GM12878 (cell line): ENCODE data around the gene KDM6A. TPM values are rescaled to one million over a fixed set of nuclear protein-coding genes. Genes with fewer than 3 reads are reported as not detected.

Source experiments
- ATAC-seq: fragments of 200-7000 bp; cut with Tn5 transposase; 3 replicates; pipeline ENCODE4 v1.9.1; 2020; ENCODE audit warnings: mild to moderate bottlenecking, moderate library complexity
- BruUV-seq: library from RNA; stranded (reverse); fragments of 400-500 nt; replicated peaks from 2 replicates; lab custom pipeline; 2021; lab: Mats Ljungman, UMichigan
- CTCF ChIA-PET: fragments of 300-600 bp; sonication (Branson Sonifier 250); formaldehyde crosslinking; extraction: SDS; loops from one replicate; lab custom pipeline; 2021; ENCODE audit warnings: inconsistent platforms; lab: Yijun Ruan, JAX
- POLR2A ChIA-PET: fragments of 350-600 bp; formaldehyde crosslinking; extraction: SDS; loops from one replicate; lab custom pipeline; 2021; ENCODE audit warnings: inconsistent platforms; lab: Charles Lee
- RAD21 ChIA-PET: fragments of 300-600 bp; sonication (Branson Sonifier 250); formaldehyde crosslinking; loops from one replicate; lab custom pipeline; 2023; ENCODE audit warnings: antibody characterized with exemption; ENCODE audit not compliant: unreplicated experiment; lab: Charles Lee
- SMC1A ChIA-PET: fragments of 300-600 bp; sonication (Branson Sonifier 250); formaldehyde crosslinking; loops from one replicate; lab custom pipeline; 2023; ENCODE audit not compliant: unreplicated experiment, uncharacterized antibody; lab: Charles Lee
- DNase-seq: peaks from one replicate; pipeline ENCODE4 v3.0.0-alpha.2; 2011; ENCODE audit warnings: low read depth, low spot score
- FAIRE-seq: peaks from 3 replicates; lab custom pipeline; 2011; peaks lifted over from hg19 to GRCh38; lab: Jason Lieb, UNC
- H2AFZ ChIP-seq: 2 replicates; pipeline ENCODE4 v1.6.0; 2011; ENCODE audit warnings: low read depth, low read length, control low read depth; ENCODE audit not compliant: control insufficient read depth
- H3K27ac ChIP-seq: 2 replicates; pipeline ENCODE4 v1.5.1; 2011; ENCODE audit warnings: control low read depth; ENCODE audit not compliant: control insufficient read depth, insufficient read depth
- H3K27me3 ChIP-seq, 2 experiments: replicated peaks in 1 of 2; 2 replicates each; pipeline versions ENCODE4 v1.6.0 to v1.6.1; 2011; ENCODE audit warnings: low read length in 1 of 2; ENCODE audit not compliant: control insufficient read depth in 2 of 2, insufficient read depth in 2 of 2
- H3K36me3 ChIP-seq, 2 experiments: 2 replicates each; pipeline ENCODE4 v1.5.1; 2011; ENCODE audit warnings: low read length in 1 of 2; ENCODE audit not compliant: control insufficient read depth in 2 of 2, insufficient read depth in 2 of 2
- H3K4me1 ChIP-seq: 2 replicates; pipeline ENCODE4 v1.6.1; 2011; ENCODE audit warnings: mild to moderate bottlenecking, low read length, moderate library complexity, mixed read lengths; ENCODE audit not compliant: control insufficient read depth, insufficient read depth
- H3K4me2 ChIP-seq: 2 replicates; pipeline ENCODE4 v1.6.0; 2011; ENCODE audit warnings: control low read depth; ENCODE audit not compliant: control insufficient read depth, insufficient read depth
- H3K4me3 ChIP-seq: fragments of 200-600 bp; sonication (generic); 2 replicates; pipeline ENCODE4 v1.5.1; 2016
- H3K79me2 ChIP-seq: 2 replicates; pipeline ENCODE4 v1.6.0; 2011; ENCODE audit warnings: low read length; ENCODE audit not compliant: control insufficient read depth, insufficient read depth
- H3K9ac ChIP-seq: 2 replicates; pipeline ENCODE4 v1.8.0; 2011; ENCODE audit warnings: low read length, control low read depth, mixed read lengths; ENCODE audit not compliant: control insufficient read depth, insufficient read depth
- H3K9me3 ChIP-seq: replicated peaks from 3 replicates; pipeline ENCODE4 v1.5.1; 2011; ENCODE audit warnings: mild to moderate bottlenecking, low read length; ENCODE audit not compliant: control insufficient read depth, insufficient read depth
- H4K20me1 ChIP-seq: 2 replicates; pipeline ENCODE4 v1.6.0; 2011; ENCODE audit not compliant: control insufficient read depth, insufficient read depth
- EED ChIP-seq: sonication (generic); IDR thresholded peaks from 2 replicates; pipeline ENCODE4 v1.6.1; 2016; ENCODE audit warnings: antibody characterized with exemption, low read depth
- EGR1 ChIP-seq, 2 experiments: IDR thresholded peaks; 1 replicate in 1 of 2; 2 replicates in 1 of 2; pipeline ENCODE4 v1.6.1; 2011 to 2012; ENCODE audit warnings: low read depth in 2 of 2, low read length in 2 of 2, borderline replicate concordance in 1 of 2, mild to moderate bottlenecking in 1 of 2, moderate library complexity in 1 of 2
- KAT2A ChIP-seq: conservative IDR thresholded peaks from 2 replicates; pipeline ENCODE4 v1.6.1; 2011; ENCODE audit warnings: low read depth, low read length; ENCODE audit not compliant: control insufficient read depth
- MEF2B ChIP-seq: fragments of 450-650 bp; IDR thresholded peaks from 2 replicates; pipeline ENCODE4 v1.6.1; 2018; ENCODE audit warnings: mild to moderate bottlenecking, moderate library complexity; ENCODE audit not compliant: partially characterized antibody, poor library complexity, severe bottlenecking
- MTA2 ChIP-seq: fragments of 450-650 bp; IDR thresholded peaks from 2 replicates; pipeline ENCODE4 v1.6.1; 2016; ENCODE audit warnings: low read depth, mild to moderate bottlenecking, moderate library complexity
- NFYB ChIP-seq: IDR thresholded peaks from 2 replicates; pipeline ENCODE4 v1.6.1; 2011; ENCODE audit warnings: low read depth, mild to moderate bottlenecking, low read length, improper control_type of control experiment, moderate library complexity; ENCODE audit not compliant: insufficient read depth
- POLR2A ChIP-seq: IDR thresholded peaks from 2 replicates; pipeline ENCODE4 v1.6.1; 2011; ENCODE audit warnings: low read depth, mild to moderate bottlenecking, low read length
- RB1 ChIP-seq: fragments of 450-650 bp; formaldehyde crosslinking; IDR thresholded peaks from 2 replicates; pipeline ENCODE4 v1.6.1; 2017; ENCODE audit warnings: mild to moderate bottlenecking, borderline replicate concordance
- RFX5 ChIP-seq: IDR thresholded peaks from 2 replicates; pipeline ENCODE4 v1.6.1; 2011; ENCODE audit warnings: low read depth, low read length, improper control_type of control experiment
- SMARCA5 ChIP-seq: fragments of 450-650 bp; IDR thresholded peaks from 2 replicates; pipeline ENCODE4 v1.6.1; 2017; ENCODE audit warnings: mild to moderate bottlenecking
- SUPT20H ChIP-seq: IDR thresholded peaks from 2 replicates; pipeline ENCODE4 v1.6.1; 2011; ENCODE audit warnings: low read depth, mild to moderate bottlenecking, low read length, moderate library complexity, borderline replicate concordance; ENCODE audit not compliant: control insufficient read depth
- WRNIP1 ChIP-seq: IDR thresholded peaks from 2 replicates; pipeline ENCODE4 v1.6.1; 2011; ENCODE audit warnings: low read depth, low read length, improper control_type of control experiment, borderline replicate concordance
- WGBS: methylation state at CpG from one replicate; pipeline ENCODE4 v1.1.6; 2016; ENCODE audit warnings: low lambda C conversion rate; ENCODE audit not compliant: insufficient replicate concordance, insufficient coverage; ENCODE audit errors: missing lambda C conversion rate; 5-methylcytosine and 5-hydroxymethylcytosine counted together
- in situ Hi-C: fragments of 300-500 bp; cut with MboI; formaldehyde crosslinking; loops from 9 replicates; pipeline ENCODE4 v1.14.3; 2018; ENCODE audit warnings: mixed read lengths
- intact Hi-C: fragments of 100-400 bp; cut with micrococcal nuclease; formaldehyde crosslinking; loops from one replicate; pipeline ENCODE4 v1.14.2; 2022; ENCODE audit not compliant: unreplicated experiment
- polyA plus RNA-seq, 11 experiments: library from polyadenylated mRNA; depleted of rRNA in 4 of 11; unstranded in 6 of 11; stranded (reverse) in 5 of 11; fragments of >200 nt; fragmentation: Nextera tagmentation in 4 of 11; fragmentation: Illumina TruSeq in 1 of 11; extraction: Ambion mirVana in 4 of 11; extraction: Trizol in 1 of 11; gene quantifications; 1 replicate in 1 of 11; 2 replicates in 10 of 11; pipeline versions ENCODE4 v1.2.1 to v1.2.3, GENCODE V29; 2011 to 2016; ENCODE audit warnings: inconsistent platforms in 2 of 11, missing spikeins in 2 of 11, low read depth in 1 of 11
- total RNA-seq, 4 experiments: library from RNA; depleted of rRNA in 3 of 4; stranded (reverse); fragments of >200 nt in 3 of 4; fragmentation: Illumina TruSeq in 1 of 4; extraction: Trizol in 1 of 4; gene quantifications; 2 replicates each; pipeline versions ENCODE4 v1.2.1 to v1.2.3, GENCODE V29; 2013 to 2021
- TF ChIP-seq, protein P1 (sequence below): fragments of 450-650 bp; IDR thresholded peaks from 2 replicates; pipeline ENCODE4 v1.6.1; 2017; ENCODE audit warnings: mild to moderate bottlenecking, moderate library complexity
- TF ChIP-seq, protein P2 (sequence below): fragments of 450-650 bp; IDR thresholded peaks from 2 replicates; pipeline ENCODE4 v1.6.1; 2017; ENCODE audit warnings: low read depth, mild to moderate bottlenecking, moderate library complexity
- TF ChIP-seq, protein P3 (sequence below): IDR thresholded peaks from 2 replicates; pipeline ENCODE4 v1.6.1; 2011; ENCODE audit warnings: low read depth, mild to moderate bottlenecking, low read length, moderate library complexity, borderline replicate concordance; ENCODE audit errors: extremely low read depth
- TF ChIP-seq, protein P4 (sequence below): IDR thresholded peaks from 2 replicates; pipeline ENCODE4 v1.6.1; 2012; ENCODE audit warnings: low read depth, low read length, improper control_type of control experiment

Gene KDM6A
- total and polyA plus RNA-seq, 10 of the 15 experiments (the other 5 are each of a cell fraction or from before 2014, with no cell fraction given), result 7.9 to 29.0 (median 20.4) TPM

DNA sequence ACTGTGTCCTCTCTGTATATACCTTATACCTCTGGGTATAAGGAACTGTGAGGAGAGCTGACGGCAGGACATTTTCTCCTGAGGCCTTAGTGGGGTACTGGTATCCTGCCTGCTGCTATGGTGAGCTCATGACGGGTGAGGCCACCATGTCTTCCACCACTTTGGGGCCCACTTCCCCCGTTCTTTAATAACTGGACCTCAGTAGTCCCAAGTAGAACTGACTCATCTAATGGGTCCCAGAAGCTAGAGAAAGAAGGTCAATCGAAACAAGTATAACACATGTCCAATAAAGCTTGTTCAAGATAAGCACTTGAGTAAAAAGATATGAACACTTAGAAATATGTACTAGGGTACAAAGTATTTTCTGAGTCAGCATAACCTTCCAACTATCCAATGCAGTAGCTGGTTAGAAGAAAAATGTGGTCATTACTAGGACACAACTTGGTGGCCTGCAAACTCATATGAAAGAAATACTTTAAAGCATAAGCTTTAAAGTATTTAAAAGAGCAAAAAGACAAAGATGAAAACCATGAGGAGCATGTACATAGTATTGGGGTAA is 256.0 kb downstream of the KDM6A start (continued):
- TF ChIP-seq, protein P1, sequence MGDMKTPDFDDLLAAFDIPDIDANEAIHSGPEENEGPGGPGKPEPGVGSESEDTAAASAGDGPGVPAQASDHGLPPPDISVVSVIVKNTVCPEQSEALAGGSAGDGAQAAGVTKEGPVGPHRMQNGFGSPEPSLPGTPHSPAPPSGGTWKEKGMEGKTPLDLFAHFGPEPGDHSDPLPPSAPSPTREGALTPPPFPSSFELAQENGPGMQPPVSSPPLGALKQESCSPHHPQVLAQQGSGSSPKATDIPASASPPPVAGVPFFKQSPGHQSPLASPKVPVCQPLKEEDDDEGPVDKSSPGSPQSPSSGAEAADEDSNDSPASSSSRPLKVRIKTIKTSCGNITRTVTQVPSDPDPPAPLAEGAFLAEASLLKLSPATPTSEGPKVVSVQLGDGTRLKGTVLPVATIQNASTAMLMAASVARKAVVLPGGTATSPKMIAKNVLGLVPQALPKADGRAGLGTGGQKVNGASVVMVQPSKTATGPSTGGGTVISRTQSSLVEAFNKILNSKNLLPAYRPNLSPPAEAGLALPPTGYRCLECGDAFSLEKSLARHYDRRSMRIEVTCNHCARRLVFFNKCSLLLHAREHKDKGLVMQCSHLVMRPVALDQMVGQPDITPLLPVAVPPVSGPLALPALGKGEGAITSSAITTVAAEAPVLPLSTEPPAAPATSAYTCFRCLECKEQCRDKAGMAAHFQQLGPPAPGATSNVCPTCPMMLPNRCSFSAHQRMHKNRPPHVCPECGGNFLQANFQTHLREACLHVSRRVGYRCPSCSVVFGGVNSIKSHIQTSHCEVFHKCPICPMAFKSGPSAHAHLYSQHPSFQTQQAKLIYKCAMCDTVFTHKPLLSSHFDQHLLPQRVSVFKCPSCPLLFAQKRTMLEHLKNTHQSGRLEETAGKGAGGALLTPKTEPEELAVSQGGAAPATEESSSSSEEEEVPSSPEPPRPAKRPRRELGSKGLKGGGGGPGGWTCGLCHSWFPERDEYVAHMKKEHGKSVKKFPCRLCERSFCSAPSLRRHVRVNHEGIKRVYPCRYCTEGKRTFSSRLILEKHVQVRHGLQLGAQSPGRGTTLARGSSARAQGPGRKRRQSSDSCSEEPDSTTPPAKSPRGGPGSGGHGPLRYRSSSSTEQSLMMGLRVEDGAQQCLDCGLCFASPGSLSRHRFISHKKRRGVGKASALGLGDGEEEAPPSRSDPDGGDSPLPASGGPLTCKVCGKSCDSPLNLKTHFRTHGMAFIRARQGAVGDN, result no peak
- TF ChIP-seq MTA2, result no peak
- TF ChIP-seq, all 136 proteins: peak for 0

DNA sequence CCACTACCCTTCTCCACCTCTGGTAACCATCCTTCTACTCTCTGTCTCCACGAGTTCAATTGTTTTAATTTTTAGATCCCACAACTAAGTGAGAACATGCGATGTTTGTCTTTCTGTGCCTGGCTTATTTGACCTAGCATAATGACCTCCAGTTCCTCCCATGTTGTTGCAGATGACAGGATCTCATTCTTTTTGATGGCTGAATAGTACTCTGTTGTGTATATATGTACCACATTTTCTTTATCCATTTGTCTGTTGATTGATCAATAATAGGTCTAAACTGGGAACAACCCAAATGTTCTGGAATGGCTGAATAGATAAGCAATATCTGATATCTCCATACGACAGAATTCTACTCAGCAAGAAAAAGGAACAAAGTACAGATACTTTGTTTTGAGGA is 260.5 kb downstream of the KDM6A start:
- Histone ChIP-seq H3K4me2 (no peak overlapping the region), H2AFZ (no peak overlapping the region), H3K9ac (no peak overlapping the region), H3K9me3 (no peaks in the 10 kb centered on the region), H3K4me3 (no peak overlapping the region), H3K79me2 (no peaks in the 10 kb centered on the region), H3K27me3 (no peaks in the 10 kb centered on the region), H3K27ac (no peak overlapping the region), H4K20me1 (no peaks in the 10 kb centered on the region), H3K4me1 (no peaks in the 10 kb centered on the region), H3K36me3 (no peaks in the 10 kb centered on the region)
- ChIA-PET SMC1A (no interaction called here), CTCF (no interaction called here), RAD21 (no interaction called here), POLR2A (no interaction called here)
- WGBS, result 61% methylated on average over 3 of the region's 3 CpGs
- ATAC-seq (no peak), FAIRE-seq (no peak), DNase-seq (no peak)
- intact Hi-C loops (no loop called here), in situ Hi-C loops (no loop called here)
- no TSS peak for BruUV-seq
- TF ChIP-seq RB1, result no peak
- no peak for TF ChIP-seq EED
- no peak for TF ChIP-seq SMARCA5
- no peak for TF ChIP-seq SUPT20H
- no peak for TF ChIP-seq KAT2A
- TF ChIP-seq, protein P2, sequence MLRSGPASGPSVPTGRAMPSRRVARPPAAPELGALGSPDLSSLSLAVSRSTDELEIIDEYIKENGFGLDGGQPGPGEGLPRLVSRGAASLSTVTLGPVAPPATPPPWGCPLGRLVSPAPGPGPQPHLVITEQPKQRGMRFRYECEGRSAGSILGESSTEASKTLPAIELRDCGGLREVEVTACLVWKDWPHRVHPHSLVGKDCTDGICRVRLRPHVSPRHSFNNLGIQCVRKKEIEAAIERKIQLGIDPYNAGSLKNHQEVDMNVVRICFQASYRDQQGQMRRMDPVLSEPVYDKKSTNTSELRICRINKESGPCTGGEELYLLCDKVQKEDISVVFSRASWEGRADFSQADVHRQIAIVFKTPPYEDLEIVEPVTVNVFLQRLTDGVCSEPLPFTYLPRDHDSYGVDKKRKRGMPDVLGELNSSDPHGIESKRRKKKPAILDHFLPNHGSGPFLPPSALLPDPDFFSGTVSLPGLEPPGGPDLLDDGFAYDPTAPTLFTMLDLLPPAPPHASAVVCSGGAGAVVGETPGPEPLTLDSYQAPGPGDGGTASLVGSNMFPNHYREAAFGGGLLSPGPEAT, result no peak
- no peak for TF ChIP-seq POLR2A
- TF ChIP-seq WRNIP1, result no peak
- TF ChIP-seq, protein P3, sequence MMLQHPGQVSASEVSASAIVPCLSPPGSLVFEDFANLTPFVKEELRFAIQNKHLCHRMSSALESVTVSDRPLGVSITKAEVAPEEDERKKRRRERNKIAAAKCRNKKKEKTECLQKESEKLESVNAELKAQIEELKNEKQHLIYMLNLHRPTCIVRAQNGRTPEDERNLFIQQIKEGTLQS, result no peak
- TF ChIP-seq MEF2B, result no peak
- TF ChIP-seq EGR1 (IDR thresholded peaks at IDR 0.05; ENCODE audit: borderline replicate concordance in 1 of 2, low read depth in 2 of 2, low read length in 2 of 2), result no peak
- TF ChIP-seq RFX5, result no peak
- TF ChIP-seq NFYB, result no peak
- TF ChIP-seq, protein P4, sequence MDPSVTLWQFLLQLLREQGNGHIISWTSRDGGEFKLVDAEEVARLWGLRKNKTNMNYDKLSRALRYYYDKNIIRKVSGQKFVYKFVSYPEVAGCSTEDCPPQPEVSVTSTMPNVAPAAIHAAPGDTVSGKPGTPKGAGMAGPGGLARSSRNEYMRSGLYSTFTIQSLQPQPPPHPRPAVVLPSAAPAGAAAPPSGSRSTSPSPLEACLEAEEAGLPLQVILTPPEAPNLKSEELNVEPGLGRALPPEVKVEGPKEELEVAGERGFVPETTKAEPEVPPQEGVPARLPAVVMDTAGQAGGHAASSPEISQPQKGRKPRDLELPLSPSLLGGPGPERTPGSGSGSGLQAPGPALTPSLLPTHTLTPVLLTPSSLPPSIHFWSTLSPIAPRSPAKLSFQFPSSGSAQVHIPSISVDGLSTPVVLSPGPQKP, result no peak
